Neural crest cell (in vitro differentiated cells): Measurements from ENCODE around the gene HFM1. TPM values are rescaled to one million over a fixed set of nuclear protein-coding genes. Genes with fewer than 3 reads are reported as not detected.
A peak's percentile ranks its signal among the peaks of the same experiment; 100 is the strongest.

Experiments used
- DNase-seq: peaks from one replicate; pipeline ENCODE4 v3.0.0; 2021; ENCODE audit warnings: low read depth, mixed read lengths, low spot score
- H3K27ac Mint-ChIP-seq: one replicate; pipeline ENCODE4 v1.8.0; 2021; ENCODE audit warnings: mild to moderate bottlenecking, mixed read lengths; ENCODE audit not compliant: unreplicated experiment
- H3K27me3 Mint-ChIP-seq: 2 replicates; pipeline ENCODE4 v1.8.0; 2021; ENCODE audit warnings: low read depth, mild to moderate bottlenecking, mixed read lengths
- H3K36me3 Mint-ChIP-seq: 2 replicates; pipeline ENCODE4 v1.8.0; 2021; ENCODE audit warnings: low read depth, mild to moderate bottlenecking, mixed read lengths
- H3K4me1 Mint-ChIP-seq: 2 replicates; pipeline ENCODE4 v1.8.0; 2021; ENCODE audit warnings: mixed read lengths
- H3K4me3 Mint-ChIP-seq: one replicate; pipeline ENCODE4 v1.8.0; 2021; ENCODE audit warnings: mild to moderate bottlenecking, mixed read lengths
- H3K9me3 Mint-ChIP-seq: 2 replicates; pipeline ENCODE4 v1.8.0; 2021; ENCODE audit warnings: mixed read lengths
- CTCF ChIP-seq: fragments of 200-600 bp; sonication (generic); conservative IDR thresholded peaks from 2 replicates; pipeline ENCODE4 v1.5.0; 2021; ENCODE audit warnings: antibody characterized with exemption, mild to moderate bottlenecking
- total RNA-seq: library from RNA; stranded (reverse); gene quantifications from 2 replicates; pipeline ENCODE4 v1.2.1, GENCODE V29; 2021

The HFM1 gene
- total RNA-seq, 1 donor from 2014 or later: 6.6 TPM

- no peak for DNase-seq
- H3K27me3 Mint-ChIP-seq: no peaks in the 10 kb centered on the region
- no peak overlapping the region for H3K27ac Mint-ChIP-seq
- H3K36me3 Mint-ChIP-seq: no peaks in the 10 kb centered on the region
- no peak overlapping the region for H3K4me3 Mint-ChIP-seq
- peak; percentile 72 for TF ChIP-seq CTCF
- no peaks in the 10 kb centered on the region for H3K9me3 Mint-ChIP-seq
- H3K4me1 Mint-ChIP-seq: peaks cover 6% of the 10 kb centered on the region
These were observed 125.9 kb downstream of the HFM1 start for GRCh38 chr1:91278754-91279153.

- no peak for DNase-seq
- Mint-ChIP-seq H3K27me3 (no peaks in the 10 kb centered on the region), H3K9me3 (no peaks in the 10 kb centered on the region), H3K4me3 (no peak overlapping the region), H3K27ac (no peak overlapping the region), H3K36me3 (peaks cover 2% of the 10 kb centered on the region), H3K4me1 (no peaks in the 10 kb centered on the region)
- TF ChIP-seq CTCF: no peak
These were observed 130.8 kb downstream of the HFM1 start for GRCh38 chr1:91273875-91274274.

- H3K9me3 Mint-ChIP-seq: peaks cover 1% of the 10 kb centered on the region
- H3K4me1 Mint-ChIP-seq: no peaks in the 10 kb centered on the region
- no peak overlapping the region for H3K27ac Mint-ChIP-seq
- peaks cover 9% of the 10 kb centered on the region for H3K36me3 Mint-ChIP-seq
- H3K4me3 Mint-ChIP-seq: no peak overlapping the region
- no peak for DNase-seq
- no peaks in the 10 kb centered on the region for H3K27me3 Mint-ChIP-seq
- TF ChIP-seq CTCF: no peak
These were observed 143.0 kb downstream of the HFM1 start for GRCh38 chr1:91261655-91262054.

- Mint-ChIP-seq H3K9me3 (no peaks in the 10 kb centered on the region), H3K4me3 (no peak overlapping the region), H3K36me3 (no peaks in the 10 kb centered on the region), H3K4me1 (peaks cover 8% of the 10 kb centered on the region), H3K27me3 (no peaks in the 10 kb centered on the region), H3K27ac (no peak overlapping the region)
- no peak for DNase-seq
- TF ChIP-seq CTCF: no peak
These were observed 159.2 kb downstream of the HFM1 start for GRCh38 chr1:91245435-91245834.

- TF ChIP-seq CTCF: peak; percentile 46
- no peak overlapping the region for H3K4me3 Mint-ChIP-seq
- H3K27me3 Mint-ChIP-seq: no peaks in the 10 kb centered on the region
- H3K36me3 Mint-ChIP-seq: no peaks in the 10 kb centered on the region
- no peak overlapping the region for H3K27ac Mint-ChIP-seq
- DNase-seq: no peak
- no peaks in the 10 kb centered on the region for H3K9me3 Mint-ChIP-seq
- peaks cover 9% of the 10 kb centered on the region for H3K4me1 Mint-ChIP-seq
These were observed 159.9 kb downstream of the HFM1 start for GRCh38 chr1:91244737-91245136.

- Mint-ChIP-seq H3K4me1 (peaks cover 9% of the 10 kb centered on the region), H3K27ac (no peak overlapping the region), H3K36me3 (no peaks in the 10 kb centered on the region), H3K4me3 (no peak overlapping the region), H3K27me3 (no peaks in the 10 kb centered on the region), H3K9me3 (no peaks in the 10 kb centered on the region)
- TF ChIP-seq CTCF: no peak
- DNase-seq: no peak
These were observed 161.5 kb downstream of the HFM1 start for GRCh38 chr1:91243171-91243570.
